Esophagus muscularis mucosa (tissue), 4 donors: Measurements from ENCODE around the gene PPARA. TPM values are rescaled to one million over a fixed set of nuclear protein-coding genes. Genes with fewer than 3 reads are reported as not detected.
A peak's percentile ranks its signal among the peaks of the same experiment; 100 is the strongest.
"Not testable (repeated sequence)": the region's sequence is repeated elsewhere in the genome, so short reads cannot be mapped to it uniquely, and the experiment has no call there.

Source experiments
- DNase-seq: peaks from one replicate; pipeline ENCODE4 v3.0.0-alpha.2; 2017; ENCODE audit errors: extremely low spot score
- H3K27ac ChIP-seq, 4 donors: fragments of 200-600 bp; sonication (generic); replicated peaks in 1 of 4; 1 replicate in 3 of 4; 2 replicates in 1 of 4; pipeline ENCODE4 v1.5.1; 2016 to 2019; ENCODE audit warnings: mild to moderate bottlenecking in 1 of 4
- H3K27me3 ChIP-seq, 4 donors: fragments of 200-600 bp; sonication (generic); one replicate each; pipeline versions ENCODE4 v1.5.1 to v1.6.0; 2016 to 2019
- H3K36me3 ChIP-seq, 4 donors: fragments of 200-600 bp; sonication (generic); one replicate each; pipeline ENCODE4 v1.5.1; 2016 to 2019
- H3K4me1 ChIP-seq, 4 donors: fragments of 200-600 bp; sonication (generic); one replicate each; pipeline ENCODE4 v1.5.1; 2016 to 2019
- H3K4me3 ChIP-seq, 4 donors: fragments of 200-600 bp; sonication (generic); 1 replicate in 2 of 4; 2 replicates in 2 of 4; pipeline ENCODE4 v1.5.1; 2016 to 2019; ENCODE audit warnings: mild to moderate bottlenecking in 4 of 4, moderate library complexity in 1 of 4
- H3K9me3 ChIP-seq, 4 donors: fragments of 200-600 bp; sonication (generic); 1 replicate in 3 of 4; 2 replicates in 1 of 4; pipeline ENCODE4 v1.5.1; 2016 to 2019
- EP300 ChIP-seq: sonication (generic); formaldehyde crosslinking; IDR thresholded peaks from one replicate; pipeline ENCODE4 v1.6.1; 2017; ENCODE audit warnings: antibody characterized with exemption
- POLR2A ChIP-seq: fragments of 450-650 bp; IDR thresholded peaks from one replicate; pipeline ENCODE4 v1.6.1; 2017; ENCODE audit warnings: antibody characterized with exemption, moderate library complexity, mild to moderate bottlenecking, low read depth
- POLR2AphosphoS5 ChIP-seq, 2 donors: sonication (generic); formaldehyde crosslinking; IDR thresholded peaks; one replicate each; pipeline ENCODE4 v1.6.1; 2017; ENCODE audit warnings: antibody characterized with exemption in 2 of 2
- WGBS: methylation state at CpG from one replicate; pipeline ENCODE4 v1.1.5; 2018; 5-methylcytosine and 5-hydroxymethylcytosine counted together
- intact Hi-C: fragments of 100-400 bp; cut with DNase I; formaldehyde crosslinking; loops from one replicate; pipeline ENCODE4 v1.15.1; 2023
- total RNA-seq, 4 donors: library from RNA; depleted of rRNA; stranded (reverse); fragments of >200 nt; gene quantifications; one replicate each; pipeline versions ENCODE4 v1.1.0 to v1.2.1, GENCODE V29; 2016
- TF ChIP-seq, protein P1 (sequence below), 3 experiments: fragments of 200-600 bp in 2 of 3; fragments of 450-650 bp in 1 of 3; sonication (generic) in 2 of 3; IDR thresholded peaks; one replicate each; pipeline ENCODE4 v1.5.1; 2017 to 2019; ENCODE audit warnings: antibody characterized with exemption in 3 of 3, mild to moderate bottlenecking in 2 of 3, moderate library complexity in 1 of 3

The PPARA gene
- total RNA-seq, 4 donors from 2014 or later, result 17.0 to 50.9 (median 26.8) TPM

DNA sequence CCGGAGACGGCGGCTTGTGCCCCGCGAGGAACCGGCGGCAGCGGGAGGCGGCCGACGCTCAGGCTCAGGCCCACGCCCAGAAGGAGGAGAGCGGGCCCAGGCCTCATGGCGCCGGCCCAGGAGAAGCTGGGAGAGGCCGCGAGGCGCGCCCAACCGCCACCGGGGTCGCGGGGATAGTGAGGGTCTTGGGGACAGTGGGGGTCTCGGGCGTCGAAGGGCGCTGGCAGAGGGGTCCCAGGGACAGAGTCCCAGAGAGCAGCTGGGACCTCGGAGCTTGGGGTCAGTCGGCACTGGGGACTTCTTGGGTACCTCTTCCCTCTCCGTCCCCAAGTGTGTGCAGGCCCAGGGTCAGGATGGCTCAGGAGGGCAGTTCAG lies 112.9 kb downstream of the PPARA start, which contains the start of gene PKDREJ:
TSS of gene PKDREJ (minus strand) at position 128 of the 375 bp plus-strand sequence. CDS start at position 107, 21 bp downstream.
- Histone ChIP-seq H3K4me3 (peak within 1 kb of the TSS; percentile 44 to 61 (median 50)), H3K27me3 (no peaks in the 10 kb centered on the region), H3K9me3 (no peaks in the 10 kb centered on the region), H3K27ac (peak within 1 kb of the TSS in 2 of 4 donors; percentile 30 to 47), H3K36me3 (no peaks in the 10 kb centered on the region), H3K4me1 (peaks cover 15 to 34% (median 21%) of the 10 kb centered on the region in 4 donors)
- intact Hi-C loops, result loop anchor here (10.0 kb wide), 1 partner anchor 118 kb away; no protein-coding TSS in a partner anchor
- no peak for DNase-seq
- TF ChIP-seq EP300, result no peak
- no peak for TF ChIP-seq POLR2A
- TF ChIP-seq, protein P1, sequence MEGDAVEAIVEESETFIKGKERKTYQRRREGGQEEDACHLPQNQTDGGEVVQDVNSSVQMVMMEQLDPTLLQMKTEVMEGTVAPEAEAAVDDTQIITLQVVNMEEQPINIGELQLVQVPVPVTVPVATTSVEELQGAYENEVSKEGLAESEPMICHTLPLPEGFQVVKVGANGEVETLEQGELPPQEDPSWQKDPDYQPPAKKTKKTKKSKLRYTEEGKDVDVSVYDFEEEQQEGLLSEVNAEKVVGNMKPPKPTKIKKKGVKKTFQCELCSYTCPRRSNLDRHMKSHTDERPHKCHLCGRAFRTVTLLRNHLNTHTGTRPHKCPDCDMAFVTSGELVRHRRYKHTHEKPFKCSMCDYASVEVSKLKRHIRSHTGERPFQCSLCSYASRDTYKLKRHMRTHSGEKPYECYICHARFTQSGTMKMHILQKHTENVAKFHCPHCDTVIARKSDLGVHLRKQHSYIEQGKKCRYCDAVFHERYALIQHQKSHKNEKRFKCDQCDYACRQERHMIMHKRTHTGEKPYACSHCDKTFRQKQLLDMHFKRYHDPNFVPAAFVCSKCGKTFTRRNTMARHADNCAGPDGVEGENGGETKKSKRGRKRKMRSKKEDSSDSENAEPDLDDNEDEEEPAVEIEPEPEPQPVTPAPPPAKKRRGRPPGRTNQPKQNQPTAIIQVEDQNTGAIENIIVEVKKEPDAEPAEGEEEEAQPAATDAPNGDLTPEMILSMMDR (IDR thresholded peaks at IDR 0.05), result no peak
- no peak for TF ChIP-seq POLR2AphosphoS5 (IDR thresholded peaks at IDR 0.05)
- 65% methylated on average over 8 of the region's 30 CpGs for WGBS

DNA sequence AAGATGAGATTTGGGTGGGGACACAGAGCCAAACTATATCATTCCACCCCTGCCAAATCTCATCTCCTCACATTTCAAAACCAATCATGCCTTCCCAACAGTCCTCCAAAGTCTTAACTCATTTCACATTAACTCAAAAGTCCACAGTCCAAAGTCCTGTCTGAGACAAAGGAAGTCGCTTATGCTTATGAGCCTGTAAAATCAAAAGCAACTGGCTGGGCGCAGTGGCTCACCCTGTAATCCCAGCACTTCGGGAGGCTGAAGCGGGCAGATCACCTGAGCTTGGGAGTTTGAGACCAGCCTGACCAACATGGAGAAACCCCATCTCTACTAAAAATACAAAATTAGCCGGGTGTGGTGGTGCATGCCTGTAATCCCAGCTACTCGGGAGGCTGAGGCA lies 114.2 kb downstream of the PPARA start:
- intact Hi-C loops, result loop anchor here (10.0 kb wide), 1 partner anchor 120 kb away; no protein-coding TSS in a partner anchor
- H3K27me3 ChIP-seq, H3K27ac ChIP-seq, H3K4me3 ChIP-seq, H3K36me3 ChIP-seq, H3K9me3 ChIP-seq, DNase-seq: not testable (repeated sequence)
- peaks cover 27 to 48% (median 34%) of the 10 kb centered on the region in 4 donors for H3K4me1 ChIP-seq
- 95% methylated on average over 6 of the region's 6 CpGs for whole genome bisulfite sequencing

DNA sequence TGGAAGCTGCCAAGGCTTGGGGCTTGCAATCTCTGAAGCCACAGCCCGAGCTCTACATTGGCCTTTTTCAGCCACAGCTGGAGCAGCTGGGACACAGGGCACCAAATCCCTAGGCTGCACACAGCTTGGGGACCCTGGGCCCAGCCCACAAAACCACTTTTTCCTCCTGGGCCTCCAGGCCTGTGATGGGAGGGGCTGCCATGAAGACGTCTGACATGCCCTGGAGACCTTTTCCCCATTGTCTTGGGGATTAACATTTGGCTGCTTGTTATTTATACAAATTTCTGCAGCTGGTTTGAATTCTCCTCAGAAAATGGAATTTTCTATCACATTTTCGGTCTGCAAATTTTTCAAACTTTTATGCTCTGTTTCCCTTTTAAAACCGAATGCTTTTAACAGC lies 115.3 kb downstream of the PPARA start:
- peaks cover 0 to 11% (median 0%) of the 10 kb centered on the region in 4 donors for H3K36me3 ChIP-seq
- not testable (repeated sequence) for H3K27ac ChIP-seq, H3K4me3 ChIP-seq, H3K27me3 ChIP-seq, H3K9me3 ChIP-seq, DNase-seq
- intact Hi-C loops, result loop anchor here (10.0 kb wide), 1 partner anchor 121 kb away; no protein-coding TSS in a partner anchor
- H3K4me1 ChIP-seq, result peaks cover 30 to 54% (median 40%) of the 10 kb centered on the region in 4 donors
- WGBS, result 93% methylated on average over 4 of the region's 4 CpGs

DNA sequence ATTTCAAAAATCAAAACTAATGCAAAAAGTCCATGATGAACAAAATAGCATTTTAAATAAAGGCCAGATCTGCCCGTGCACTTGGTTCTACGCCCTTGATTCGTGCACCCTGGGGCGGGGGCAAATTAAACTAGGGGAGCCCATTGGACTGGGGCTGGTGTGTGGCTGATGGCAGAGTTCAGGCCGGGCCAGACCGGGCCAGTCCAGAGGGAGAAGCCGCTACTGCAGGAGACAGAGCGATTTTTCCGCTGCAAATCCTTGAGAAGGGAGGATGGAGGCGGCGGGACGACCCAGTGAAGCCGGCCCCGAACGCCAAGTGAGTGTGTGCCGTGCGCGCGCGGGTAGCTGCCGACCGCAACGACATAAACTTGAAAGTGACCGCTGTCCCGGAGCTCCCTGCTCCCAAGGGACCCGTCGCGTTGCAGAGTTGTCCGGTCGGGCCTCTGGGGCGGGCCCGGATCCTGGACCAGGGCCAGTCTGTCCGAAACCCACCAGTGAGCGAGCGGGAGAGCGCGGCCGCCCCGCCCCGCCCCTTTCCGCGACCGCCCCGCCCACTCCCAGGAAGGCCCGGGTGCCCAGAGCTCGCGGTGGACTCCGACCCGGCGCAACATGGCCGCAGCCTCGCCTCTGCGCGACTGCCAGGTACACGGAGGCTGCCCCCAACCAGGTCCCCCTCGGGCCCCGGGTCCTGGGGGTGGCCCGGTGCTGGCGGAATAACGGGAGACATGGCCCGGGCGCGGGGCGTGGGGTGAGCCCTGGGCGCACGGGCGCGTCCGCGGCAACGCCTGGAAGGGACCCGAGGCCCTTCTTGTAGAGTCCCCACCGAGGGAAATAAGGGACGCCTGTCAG lies 117.3 kb downstream of the PPARA start, which contains the start of gene TTC38:
TSS of gene TTC38 (plus strand) at position 578 of the 849 bp plus-strand sequence. CDS start at position 610, 32 bp downstream.
- no peaks in the 10 kb centered on the region for H3K9me3 ChIP-seq
- peaks cover 6 to 31% (median 13%) of the 10 kb centered on the region in 4 donors for H3K36me3 ChIP-seq
- DNase-seq, result peak; percentile 97
- under 1% methylated on average over 28 of the region's 74 CpGs for WGBS
- TF ChIP-seq POLR2AphosphoS5 (IDR thresholded peaks at IDR 0.05) (peak; percentile 67 to 71), POLR2A (no peak)
- TF ChIP-seq, protein P1 (IDR thresholded peaks at IDR 0.05), result no peak
- peak within 1 kb of the TSS; percentile 66 to 89 (median 79) for H3K4me3 ChIP-seq
- no peaks in the 10 kb centered on the region for H3K27me3 ChIP-seq
- H3K27ac ChIP-seq, result peak within 1 kb of the TSS; percentile 83 to 87 (median 84)
- intact Hi-C loops, result loop anchor here (10.0 kb wide), 1 partner anchor 123 kb away; no protein-coding TSS in a partner anchor
- H3K4me1 ChIP-seq, result peaks cover 30 to 47% (median 36%) of the 10 kb centered on the region in 4 donors

DNA sequence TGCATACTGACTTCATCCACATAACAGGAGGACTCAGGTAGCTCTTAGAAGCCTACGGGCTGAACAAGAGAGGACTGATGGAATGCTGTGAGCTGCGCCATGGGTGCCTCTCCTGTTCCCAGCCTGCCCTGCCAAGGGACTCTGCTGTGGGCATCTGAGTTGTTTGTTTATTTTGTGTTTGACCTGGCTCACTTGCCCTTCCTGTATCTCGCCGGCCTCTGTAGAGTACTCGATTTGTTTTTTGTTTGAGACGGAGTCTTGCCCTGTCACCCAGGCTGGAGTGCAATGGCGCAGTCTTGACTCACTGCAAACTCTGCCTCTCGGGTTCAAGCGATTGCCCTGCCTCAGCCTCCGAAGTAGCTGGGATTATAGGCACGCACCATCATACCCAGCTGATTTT lies 119.2 kb downstream of the PPARA start:
- H3K27me3 ChIP-seq, result no peaks in the 10 kb centered on the region
- no peak overlapping the region for H3K4me3 ChIP-seq
- peaks cover 23 to 50% (median 32%) of the 10 kb centered on the region in 4 donors for H3K36me3 ChIP-seq
- H3K9me3 ChIP-seq, result no peaks in the 10 kb centered on the region
- intact Hi-C loops, result loop anchor here (10.0 kb wide), 1 partner anchor 125 kb away; no protein-coding TSS in a partner anchor
- peaks cover 27 to 36% (median 30%) of the 10 kb centered on the region in 4 donors for H3K4me1 ChIP-seq
- peak overlapping the region in 1 of 4 donors; percentile 86 for H3K27ac ChIP-seq
- TF ChIP-seq EP300 (no peak), POLR2AphosphoS5 (IDR thresholded peaks at IDR 0.05) (no peak), POLR2A (no peak)
- TF ChIP-seq, protein P1 (IDR thresholded peaks at IDR 0.05), result no peak
- no peak for DNase-seq
- 68% methylated on average over 11 of the region's 11 CpGs for WGBS
